HG03095 (cell line): ENCODE data around the gene ZBTB43.

ENCODE experiments used
- ATAC-seq: cut with Tn5 transposase; IDR thresholded peaks from one replicate; pipeline ENCODE4 v1.9.1; 2021; ENCODE audit warnings: moderate library complexity; ENCODE audit not compliant: unreplicated experiment

Gene ZBTB43

DNA sequence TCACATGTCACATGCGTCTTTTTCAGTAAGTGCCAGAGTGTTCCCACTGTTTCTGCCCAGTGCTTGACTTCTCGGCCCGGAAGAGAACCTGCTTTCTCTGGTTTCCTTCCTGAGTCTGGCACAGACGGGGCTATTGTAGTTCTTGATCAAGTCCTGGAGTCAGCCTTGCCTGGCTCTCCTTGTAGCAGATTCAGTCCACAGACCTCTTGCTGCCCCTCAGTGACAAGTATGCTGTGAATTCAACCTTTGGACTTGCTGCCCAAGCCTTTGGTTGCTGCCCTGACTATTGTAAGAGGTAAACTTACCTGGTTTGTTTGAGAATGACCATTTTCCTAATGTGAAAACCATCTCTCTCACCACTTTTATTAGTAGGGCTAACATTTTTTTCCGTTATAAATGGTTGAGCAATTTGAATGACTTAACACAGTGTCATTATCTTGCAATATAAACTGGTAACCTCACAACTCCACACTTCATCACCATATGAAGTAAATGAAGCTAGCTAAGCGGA, 80.3 kb downstream of the ZBTB43 start:
- ATAC-seq, result no peak

DNA sequence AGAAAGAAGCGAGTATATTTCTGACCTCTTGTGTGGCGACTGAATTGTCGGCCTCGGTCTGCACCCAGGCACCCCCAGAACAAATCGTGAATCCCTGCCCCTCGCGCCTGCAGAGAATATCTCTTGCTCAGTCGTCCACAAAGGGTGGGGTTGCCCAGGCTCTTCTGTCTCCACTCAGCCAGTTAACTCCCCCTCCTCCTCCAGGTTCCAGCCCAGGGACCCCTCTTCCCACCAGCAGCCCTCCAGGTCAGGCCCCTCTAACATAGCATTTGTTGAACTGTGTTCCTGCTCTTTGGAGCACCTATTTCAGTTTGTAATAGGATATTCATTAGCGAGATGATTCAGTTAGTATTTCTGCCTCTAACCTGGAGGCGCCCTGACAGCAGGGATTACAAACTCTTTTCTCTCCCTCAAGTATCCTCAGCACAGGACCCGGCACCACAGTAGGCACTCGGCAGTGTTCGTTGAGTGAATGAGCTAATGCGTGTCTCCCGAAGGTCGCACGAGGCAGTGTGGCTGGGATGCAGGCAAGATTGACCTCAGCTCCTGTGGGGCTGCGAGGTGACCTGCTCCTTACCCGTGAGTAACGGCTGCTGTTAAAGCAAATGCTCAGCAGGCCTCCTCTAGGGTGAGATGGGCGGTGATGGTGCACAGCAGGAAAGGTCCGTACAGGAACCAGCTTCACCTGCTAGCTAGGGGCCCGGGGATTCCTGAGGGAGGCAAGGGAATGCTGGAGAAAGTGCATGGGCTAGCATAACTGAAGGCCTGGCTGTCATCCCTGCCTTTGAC, 81.4 kb downstream of the ZBTB43 start:
- no peak for ATAC-seq

DNA sequence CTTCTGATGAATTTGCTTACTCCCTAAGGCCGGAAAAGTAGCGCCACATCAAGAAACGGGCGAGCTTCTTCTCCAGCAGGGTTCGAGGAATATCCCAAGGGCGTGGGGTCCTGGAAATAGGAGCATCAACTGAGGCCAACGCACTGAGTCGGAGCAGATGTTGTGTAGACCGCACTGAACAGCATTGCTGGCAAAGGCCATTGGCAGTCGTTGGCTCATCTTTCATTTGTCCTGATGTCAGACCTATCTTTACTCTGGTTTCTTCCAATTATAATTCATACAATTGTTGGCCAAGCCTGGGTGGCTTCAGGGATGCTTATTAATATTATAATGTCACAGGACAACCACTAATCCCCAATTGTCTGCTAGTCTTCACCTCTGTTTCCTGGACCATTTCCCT, 82.1 kb downstream of the ZBTB43 start:
- ATAC-seq, result no peak
